ENCODE results near the gene SBF1. TPM values are rescaled to one million over a fixed set of nuclear protein-coding genes. Genes with fewer than 3 reads are reported as not detected.
"Not testable (repeated sequence)": the region's sequence is repeated elsewhere in the genome, so short reads cannot be mapped to it uniquely, and the experiment has no call there.

Gene SBF1
- total RNA-seq, 2 experiments from 2014 or later, result 192 to 207 TPM

GRCh38 chr22:50422961-50423815 lies 51.6 kb downstream of the SBF1 start:
- Mint-ChIP-seq H3K9me3 (ENCODE audit: low read depth) (no peaks in the 10 kb centered on the region), H3K27ac (no peak overlapping the region), H3K4me3 (no peak overlapping the region), H3K36me3 (peaks cover 39% of the 10 kb centered on the region), H3K4me1 (peaks cover 2% of the 10 kb centered on the region), H3K27me3 (no peaks in the 10 kb centered on the region)
- no peak for ATAC-seq
- no peak for DNase-seq
- CTCF ChIA-PET, result no interaction called here

GRCh38 chr22:50422046-50422445 lies 52.8 kb downstream of the SBF1 start:
- Mint-ChIP-seq H3K4me3 (no peak overlapping the region), H3K36me3 (peaks cover 40% of the 10 kb centered on the region), H3K27me3 (no peaks in the 10 kb centered on the region), H3K4me1 (peaks cover under 1% of the 10 kb centered on the region), H3K27ac (no peak overlapping the region), H3K9me3 (ENCODE audit: low read depth) (no peaks in the 10 kb centered on the region)
- DNase-seq (no peak), ATAC-seq (no peak)
- CTCF ChIA-PET, result no interaction called here

- Mint-ChIP-seq H3K27ac (no peak overlapping the region), H3K36me3 (peaks cover 39% of the 10 kb centered on the region)
Measured at GRCh38 chr22:50420581-50420980, 54.3 kb downstream of the SBF1 start.

GRCh38 chr22:50420015-50420414 lies 54.8 kb downstream of the SBF1 start:
- H3K27ac Mint-ChIP-seq, result no peak overlapping the region
- no peak overlapping the region for H3K4me3 Mint-ChIP-seq
- no peaks in the 10 kb centered on the region for H3K9me3 Mint-ChIP-seq (ENCODE audit: low read depth)
- H3K4me1 Mint-ChIP-seq, result no peaks in the 10 kb centered on the region
- peaks cover 35% of the 10 kb centered on the region for H3K36me3 Mint-ChIP-seq
- CTCF ChIA-PET, result no interaction called here
- ATAC-seq (no peak), DNase-seq (no peak)
- H3K27me3 Mint-ChIP-seq, result no peaks in the 10 kb centered on the region

More at GRCh38 chr22:50420581-50420980, 54.3 kb downstream of the SBF1 start:
- no peaks in the 10 kb centered on the region for H3K4me1 Mint-ChIP-seq
- DNase-seq (no peak), ATAC-seq (no peak)
- H3K4me3 Mint-ChIP-seq, result no peak overlapping the region
- H3K27me3 Mint-ChIP-seq, result no peaks in the 10 kb centered on the region
- H3K9me3 Mint-ChIP-seq (ENCODE audit: low read depth), result no peaks in the 10 kb centered on the region
- CTCF ChIA-PET, result no interaction called here

- Mint-ChIP-seq H3K4me1 (no peaks in the 10 kb centered on the region), H3K27ac (peak overlapping the region; percentile 28), H3K27me3 (no peaks in the 10 kb centered on the region), H3K36me3 (peaks cover 30% of the 10 kb centered on the region), H3K4me3 (no peak overlapping the region), H3K9me3 (ENCODE audit: low read depth) (no peaks in the 10 kb centered on the region)
- DNase-seq (no peak), ATAC-seq (no peak)
- CTCF ChIA-PET, result no interaction called here
Measured at GRCh38 chr22:50419116-50419515, 55.7 kb downstream of the SBF1 start.

- CTCF ChIA-PET, result no interaction called here
- Mint-ChIP-seq H3K36me3 (peaks cover 27% of the 10 kb centered on the region), H3K9me3 (ENCODE audit: low read depth) (no peaks in the 10 kb centered on the region), H3K4me3 (no peak overlapping the region), H3K4me1 (no peaks in the 10 kb centered on the region), H3K27ac (no peak overlapping the region), H3K27me3 (no peaks in the 10 kb centered on the region)
- no peak for DNase-seq
- ATAC-seq, result no peak
Measured at GRCh38 chr22:50418624-50419023, 56.2 kb downstream of the SBF1 start.

GRCh38 chr22:50417411-50418210 lies 57.2 kb downstream of the SBF1 start:
- H3K4me3 Mint-ChIP-seq, result no peak overlapping the region
- peaks cover 25% of the 10 kb centered on the region for H3K36me3 Mint-ChIP-seq
- no peaks in the 10 kb centered on the region for H3K9me3 Mint-ChIP-seq (ENCODE audit: low read depth)
- no peak for ATAC-seq
- CTCF ChIA-PET, result no interaction called here
- no peaks in the 10 kb centered on the region for H3K4me1 Mint-ChIP-seq
- H3K27me3 Mint-ChIP-seq, result no peaks in the 10 kb centered on the region
- DNase-seq, result no peak
- no peak overlapping the region for H3K27ac Mint-ChIP-seq

GRCh38 chr22:50416996-50417395 lies 57.8 kb downstream of the SBF1 start:
- no peaks in the 10 kb centered on the region for H3K27me3 Mint-ChIP-seq
- H3K4me1 Mint-ChIP-seq, result no peaks in the 10 kb centered on the region
- CTCF ChIA-PET, result no interaction called here
- H3K4me3 Mint-ChIP-seq, result no peak overlapping the region
- ATAC-seq, result no peak
- no peak for DNase-seq
- no peak overlapping the region for H3K27ac Mint-ChIP-seq
- peaks cover 24% of the 10 kb centered on the region for H3K36me3 Mint-ChIP-seq
- H3K9me3 Mint-ChIP-seq (ENCODE audit: low read depth), result no peaks in the 10 kb centered on the region

GRCh38 chr22:50415426-50415825 lies 59.4 kb downstream of the SBF1 start:
- CTCF ChIA-PET, result interaction anchor here (0.8 kb wide), 1 partner anchor 13 kb away, joined by 3 read pairs; no protein-coding TSS in a partner anchor
- Mint-ChIP-seq H3K9me3 (ENCODE audit: low read depth) (no peaks in the 10 kb centered on the region), H3K4me1 (no peaks in the 10 kb centered on the region), H3K27ac (no peak overlapping the region), H3K4me3 (no peak overlapping the region), H3K36me3 (peaks cover 22% of the 10 kb centered on the region), H3K27me3 (no peaks in the 10 kb centered on the region)
- DNase-seq (no peak), ATAC-seq (no peak)

GRCh38 chr22:50414476-50415248 lies 60.2 kb downstream of the SBF1 start:
- Mint-ChIP-seq H3K9me3 (ENCODE audit: low read depth) (no peaks in the 10 kb centered on the region), H3K27ac (no peak overlapping the region), H3K4me3 (no peak overlapping the region), H3K27me3 (no peaks in the 10 kb centered on the region), H3K36me3 (peaks cover 18% of the 10 kb centered on the region), H3K4me1 (no peaks in the 10 kb centered on the region)
- ATAC-seq (no peak), DNase-seq (no peak)
- CTCF ChIA-PET, result interaction anchor here (0.8 kb wide), 1 partner anchor 14 kb away, joined by 3 read pairs; no protein-coding TSS in a partner anchor

GRCh38 chr22:50408954-50409353 lies 65.9 kb downstream of the SBF1 start:
- H3K27me3 Mint-ChIP-seq; H3K4me1 Mint-ChIP-seq; H3K9me3 Mint-ChIP-seq (ENCODE audit: low read depth); H3K27ac Mint-ChIP-seq; H3K4me3 Mint-ChIP-seq; ATAC-seq; DNase-seq; CTCF ChIA-PET: not testable (repeated sequence)
- H3K36me3 Mint-ChIP-seq, result peaks cover 28% of the 10 kb centered on the region

GRCh38 chr22:50408311-50408710 lies 66.5 kb downstream of the SBF1 start:
- Mint-ChIP-seq H3K27ac (no peak overlapping the region), H3K27me3 (no peaks in the 10 kb centered on the region), H3K4me3 (no peak overlapping the region), H3K36me3 (peaks cover 28% of the 10 kb centered on the region), H3K9me3 (ENCODE audit: low read depth) (no peaks in the 10 kb centered on the region), H3K4me1 (peaks cover 2% of the 10 kb centered on the region)
- ATAC-seq (no peak), DNase-seq (no peak)
- CTCF ChIA-PET, result no interaction called here

GRCh38 chr22:50406416-50407170 lies 68.2 kb downstream of the SBF1 start:
- Mint-ChIP-seq H3K27me3 (no peaks in the 10 kb centered on the region), H3K4me3 (no peak overlapping the region), H3K27ac (peak overlapping the region; percentile 30), H3K9me3 (ENCODE audit: low read depth) (no peaks in the 10 kb centered on the region), H3K36me3 (peaks cover 28% of the 10 kb centered on the region), H3K4me1 (peaks cover 2% of the 10 kb centered on the region)
- DNase-seq (no peak), ATAC-seq (no peak)
- CTCF ChIA-PET, result no interaction called here
